Stimulated activated CD8-positive, alpha-beta memory T cell treated with anti-CD3 and anti-CD28 coated beads, Interleukin-7, amount 100 ng/mL, for 48 hours (primary cell): ENCODE measurements around the gene FOXK2.
A peak's percentile ranks its signal among the peaks of the same experiment; 100 is the strongest.

ENCODE experiments used
- DNase-seq, 2 donors: peaks; one replicate each; pipeline ENCODE4 v3.0.0-alpha.2; 2020; ENCODE audit warnings: low read depth in 1 of 2; ENCODE audit errors: extremely low read depth in 1 of 2

FOXK2 gene

GRCh38 chr17:82630212-82630611 is 110.7 kb downstream of the FOXK2 start:
- no peak for DNase-seq

- DNase-seq, result no peak
Measured at GRCh38 chr17:82631544-82631943, 112.0 kb downstream of the FOXK2 start.

- no peak for DNase-seq
Measured at GRCh38 chr17:82632451-82632850, 112.9 kb downstream of the FOXK2 start.

- no peak for DNase-seq
Measured at GRCh38 chr17:82633343-82633742, 113.8 kb downstream of the FOXK2 start.

GRCh38 chr17:82636626-82637598 is 117.4 kb downstream of the FOXK2 start:
- no peak for DNase-seq

GRCh38 chr17:82638183-82638773 is 118.7 kb downstream of the FOXK2 start:
- no peak for DNase-seq

- no peak for DNase-seq
Measured at GRCh38 chr17:82639628-82640027, 120.1 kb downstream of the FOXK2 start.

- DNase-seq, result no peak
Measured at GRCh38 chr17:82640036-82640435, 120.5 kb downstream of the FOXK2 start.

GRCh38 chr17:82642022-82642421 is 122.5 kb downstream of the FOXK2 start:
- no peak for DNase-seq

GRCh38 chr17:82644148-82644547 is 124.6 kb downstream of the FOXK2 start:
- DNase-seq, result no peak

- no peak for DNase-seq
Measured at GRCh38 chr17:82645516-82645915, 126.0 kb downstream of the FOXK2 start.

GRCh38 chr17:82647593-82648164 is 128.1 kb downstream of the FOXK2 start:
- DNase-seq, result peak; percentile 17 to 24

GRCh38 chr17:82648165-82648668 is 128.7 kb downstream of the FOXK2 start, which contains the start of gene WDR45B:
WDR45B (minus strand) TSS chr17:82648444; CDS start chr17:82648340, 104 bp downstream.
- DNase-seq, result peak; percentile 79 to 88

GRCh38 chr17:82648742-82649331 is 129.3 kb downstream of the FOXK2 start:
- peak in 1 of 2 donors; percentile 3 for DNase-seq

- no peak for DNase-seq
Measured at GRCh38 chr17:82649501-82650261, 130.1 kb downstream of the FOXK2 start.

GRCh38 chr17:82650723-82651122 is 131.2 kb downstream of the FOXK2 start:
- no peak for DNase-seq

- no peak for DNase-seq
Measured at GRCh38 chr17:82653651-82654528, 134.4 kb downstream of the FOXK2 start.
